Fibroblast of skin of back (primary cell): Measurements from ENCODE around the gene SETD1B. TPM values are rescaled to one million over a fixed set of nuclear protein-coding genes. Genes with fewer than 3 reads are reported as not detected.
"Not testable (repeated sequence)": the region's sequence is repeated elsewhere in the genome, so short reads cannot be mapped to it uniquely, and the experiment has no call there.

Experiments used
- DNase-seq: peaks from one replicate; pipeline ENCODE4 v3.0.0-alpha.2; 2013
- polyA plus RNA-seq, 2 experiments: library from polyadenylated mRNA; unstranded; fragments of 120-200 nt; gene quantifications; one replicate each; pipeline ENCODE4 v1.2.1, GENCODE V29; 2013; ENCODE audit not compliant: insufficient read length in 2 of 2

The SETD1B gene
- polyA plus RNA-seq (2013, experiment 1 of 2; ENCODE audit: insufficient read length) = 12.3 TPM
- 8.2 TPM for polyA plus RNA-seq (2013, experiment 2 of 2; ENCODE audit: insufficient read length)

GRCh38 chr12:121803861-121804416, at the start of gene SETD1B:
TSS of gene SETD1B (plus strand) at chr12:121804009. CDS start at chr12:121804738, 729 bp downstream.
- peak; percentile 69 for DNase-seq

GRCh38 chr12:121754836-121755235, 49.0 kb upstream of the SETD1B start:
- DNase-seq = no peak

GRCh38 chr12:121755591-121755990, 48.2 kb upstream of the SETD1B start:
- no peak for DNase-seq

DNA sequence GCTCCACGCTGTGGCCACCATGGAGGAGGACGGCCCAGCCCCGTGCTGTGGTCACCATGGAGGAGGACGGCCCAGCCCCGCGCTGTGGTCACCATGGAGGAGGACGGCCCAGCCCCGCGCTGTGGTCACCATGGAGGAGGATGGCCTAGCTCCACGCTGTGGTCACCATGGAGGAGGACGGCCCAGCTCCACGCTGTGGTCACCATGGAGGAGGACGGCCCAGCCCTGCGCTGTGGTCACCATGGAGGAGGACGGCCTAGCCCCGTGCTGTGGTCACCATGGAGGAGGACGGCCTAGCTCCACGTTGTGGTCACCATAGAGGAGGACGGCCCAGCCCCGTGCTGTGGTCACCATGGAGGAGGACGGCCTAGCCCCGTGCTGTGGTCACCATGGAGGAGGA, 45.3 kb upstream of the SETD1B start:
- not testable (repeated sequence) for DNase-seq

DNA sequence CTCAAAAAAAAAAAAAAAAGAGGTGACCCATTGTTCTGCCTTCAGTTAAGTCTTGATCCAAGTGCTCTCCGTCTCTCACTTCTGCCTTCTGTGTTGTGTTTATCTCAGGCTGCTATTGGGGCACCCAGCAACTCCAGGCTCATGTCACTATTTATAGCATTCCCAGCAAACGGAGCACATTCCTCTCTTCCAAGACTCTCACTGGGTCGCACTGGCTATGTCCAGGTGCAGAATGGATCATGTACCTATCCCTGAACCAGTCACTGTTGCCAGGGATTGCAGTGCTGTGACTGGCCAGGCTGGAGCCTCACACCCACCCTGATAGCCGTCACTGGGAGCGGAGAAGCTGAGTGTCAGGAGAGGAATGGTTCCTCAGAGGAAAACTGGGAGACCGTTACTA, 41.5 kb upstream of the SETD1B start:
- DNase-seq = no peak

- DNase-seq = no peak
Measured at GRCh38 chr12:121764808-121765207, 39.0 kb upstream of the SETD1B start.

DNA sequence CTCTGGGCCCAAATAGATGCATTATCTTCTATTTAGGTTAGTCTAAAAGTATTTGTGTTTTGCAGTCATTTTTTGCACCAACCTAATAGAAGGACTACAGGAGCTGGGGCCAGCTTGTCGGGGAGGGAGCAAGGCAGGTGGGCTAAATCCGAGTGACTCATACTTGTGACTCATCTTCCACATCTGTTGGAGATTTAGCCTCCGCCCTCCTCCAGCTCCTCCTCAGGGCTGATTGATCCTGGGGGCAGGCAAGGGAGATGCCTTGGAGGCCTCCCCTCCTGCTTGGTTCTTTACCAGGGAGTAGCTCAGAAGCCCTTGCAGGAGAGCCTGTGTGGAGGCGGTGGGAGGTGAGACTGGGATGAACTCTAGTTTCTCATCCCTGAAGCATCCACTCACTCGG, 38.2 kb upstream of the SETD1B start:
- peak; percentile 80 for DNase-seq

DNA sequence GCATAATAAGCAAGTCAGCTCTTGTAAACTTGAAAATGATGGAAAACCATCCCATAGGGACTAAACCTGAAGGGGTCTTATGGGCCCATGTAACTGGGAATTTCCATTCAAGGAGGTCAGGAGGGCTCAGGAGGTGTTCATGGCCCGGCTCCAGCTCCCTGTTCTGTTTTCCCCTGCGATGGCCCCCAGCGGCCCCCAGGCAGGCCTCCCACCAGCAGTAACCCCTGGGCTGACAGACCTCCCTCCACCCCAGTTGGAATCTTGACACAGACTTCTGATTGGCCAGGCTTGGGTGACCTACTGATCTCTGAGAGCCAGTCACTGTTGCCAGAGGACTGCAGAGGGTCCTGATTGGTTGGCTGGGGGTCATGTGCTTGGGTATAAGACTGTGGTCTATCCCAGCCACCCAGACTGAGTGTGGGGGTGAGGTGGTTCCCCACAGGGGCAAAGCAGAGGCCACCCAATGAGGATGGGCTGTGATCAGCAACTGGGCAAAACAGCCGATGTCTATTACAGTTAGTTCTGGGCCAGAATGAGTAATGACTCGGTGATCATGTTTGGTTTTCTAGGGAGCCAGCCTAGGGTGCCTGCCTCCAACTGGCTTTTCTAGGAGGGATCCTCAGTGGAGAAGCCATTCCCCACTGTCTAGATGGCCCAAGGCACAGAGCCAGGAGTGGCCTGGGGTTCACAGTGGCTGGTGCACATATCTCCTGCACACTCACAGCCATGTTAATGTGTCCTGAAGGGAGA, 37.3 kb upstream of the SETD1B start:
- DNase-seq = no peak

- peak; percentile 75 for DNase-seq
Measured at GRCh38 chr12:121767525-121768016, 36.2 kb upstream of the SETD1B start.

DNA sequence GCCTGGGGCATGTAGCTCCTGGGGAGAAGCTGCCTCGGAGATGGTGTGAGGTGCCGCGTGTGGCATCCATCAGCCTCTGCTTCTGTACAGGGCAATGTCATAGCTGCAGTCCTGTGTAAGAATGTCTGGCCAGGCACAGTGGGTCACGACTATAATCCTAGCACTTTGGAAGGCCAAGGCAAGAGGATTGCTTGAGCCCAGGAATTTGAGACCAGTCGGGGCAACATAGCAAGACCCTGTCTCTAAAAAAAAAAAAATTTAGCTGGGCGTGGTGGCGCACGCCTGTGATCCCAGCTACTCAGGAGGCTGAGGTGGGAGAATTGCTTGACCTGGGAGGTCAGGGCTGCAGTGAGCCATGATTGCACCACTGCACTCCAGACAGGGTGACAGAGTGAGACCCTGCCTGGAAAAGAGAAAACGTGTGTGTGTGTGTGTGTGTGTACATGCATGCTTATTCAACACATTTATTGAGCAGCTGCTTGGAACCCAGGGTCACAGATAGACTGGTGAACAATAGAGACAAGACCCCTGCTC, 34.4 kb upstream of the SETD1B start:
- no peak for DNase-seq

DNA sequence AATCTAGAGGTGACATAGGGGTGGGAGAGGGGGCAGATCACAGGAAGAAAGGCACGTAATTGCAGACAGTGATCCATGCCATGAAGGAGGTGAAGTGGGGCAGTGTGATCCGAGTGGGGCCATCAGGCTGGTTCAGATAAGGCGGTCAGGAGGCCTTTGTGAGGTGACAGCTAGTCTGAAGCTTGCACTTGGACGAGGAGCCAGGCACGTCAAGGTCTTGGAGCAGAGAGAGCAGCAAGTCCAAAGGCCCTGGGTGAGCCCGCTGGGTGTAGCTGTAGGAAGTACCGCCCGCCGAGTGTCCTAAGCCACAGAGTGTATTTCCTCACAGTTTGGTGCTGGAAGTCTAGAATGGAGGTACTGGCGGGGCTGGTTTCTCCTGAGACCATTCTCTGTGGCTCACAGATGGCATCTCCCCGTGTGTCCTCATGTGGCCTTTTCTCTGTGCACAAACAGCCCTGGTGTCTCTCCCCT, 33.9 kb upstream of the SETD1B start:
- no peak for DNase-seq

GRCh38 chr12:121770388-121770787, 33.4 kb upstream of the SETD1B start:
- DNase-seq = no peak

DNA sequence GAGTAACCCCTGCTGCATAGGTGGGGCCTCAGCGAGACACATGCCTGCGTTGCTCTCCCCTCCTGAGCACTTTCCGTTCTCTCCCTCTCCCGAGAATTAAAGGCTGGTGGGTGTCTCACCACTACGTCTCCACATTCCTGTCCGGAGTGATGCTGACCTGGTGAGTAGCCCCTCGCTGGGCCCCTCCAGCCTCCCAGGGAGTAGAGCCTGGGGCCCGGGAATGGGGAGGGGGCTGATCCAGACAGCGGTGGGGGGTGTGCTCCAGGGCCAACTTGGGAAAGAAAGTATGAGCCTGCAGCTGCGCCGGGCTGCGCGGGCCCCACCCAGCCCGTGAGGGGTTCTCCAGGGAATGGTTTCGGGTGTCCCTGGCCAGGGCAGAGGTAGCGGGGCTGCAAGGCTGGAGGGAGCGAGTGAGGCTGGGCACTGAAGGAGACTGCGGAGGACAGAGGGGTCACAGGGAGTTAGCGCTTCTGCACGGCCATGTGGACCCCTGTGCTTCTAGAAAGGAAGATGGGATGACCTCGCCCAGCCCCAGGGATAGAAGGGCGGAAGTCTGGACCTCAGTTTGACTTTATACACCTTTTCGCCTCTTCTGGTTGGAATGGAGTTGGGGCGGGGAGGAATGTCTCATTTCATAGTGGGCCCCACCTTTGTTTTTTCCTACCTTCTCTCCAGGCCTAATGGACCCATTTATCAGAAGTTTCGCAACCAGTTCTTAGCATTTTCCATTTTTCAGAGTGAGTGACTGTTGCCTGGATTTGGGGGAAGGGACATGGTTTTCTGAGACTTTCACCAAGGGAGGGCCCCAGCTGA, 32.8 kb upstream of the SETD1B start:
- no peak for DNase-seq

DNA sequence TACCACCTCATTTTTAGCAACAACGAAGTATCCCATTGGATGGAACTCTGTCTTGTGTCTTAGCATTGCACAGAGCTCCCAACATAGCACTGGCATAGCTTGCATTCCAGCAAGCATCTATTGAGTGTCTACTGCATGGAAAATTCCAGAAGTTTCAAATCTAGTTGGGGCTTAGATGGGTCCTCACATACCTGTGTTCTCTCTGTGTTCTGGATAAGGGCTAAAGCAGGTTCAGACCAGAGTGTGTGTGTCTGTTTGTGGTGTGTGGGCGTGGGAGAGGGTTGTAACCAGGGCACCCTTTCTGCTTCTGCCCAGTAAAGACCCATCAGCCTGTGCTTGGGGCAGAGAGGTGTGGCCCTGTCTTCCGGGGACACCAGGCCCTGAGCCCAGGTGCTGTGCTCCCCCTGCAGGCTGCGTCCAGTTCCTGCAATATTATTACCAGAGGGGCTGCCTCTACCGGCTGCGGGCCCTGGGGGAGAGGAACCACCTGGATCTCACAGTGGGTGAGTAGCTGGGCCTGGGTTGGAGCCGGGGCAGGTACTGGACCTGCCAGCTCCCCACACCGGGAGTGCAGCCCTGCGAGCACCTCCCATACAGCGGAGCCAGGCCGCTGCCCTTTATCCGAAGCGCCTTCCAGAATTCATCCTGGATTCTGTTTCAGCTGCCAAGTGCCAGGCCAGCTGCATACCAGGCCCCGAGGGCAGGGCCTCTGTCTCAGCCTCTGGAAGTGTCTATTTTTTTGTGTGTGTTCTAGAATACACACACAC, 30.6 kb upstream of the SETD1B start:
- peak; percentile 59 for DNase-seq

GRCh38 chr12:121774968-121775474, 28.8 kb upstream of the SETD1B start:
- no peak for DNase-seq

DNA sequence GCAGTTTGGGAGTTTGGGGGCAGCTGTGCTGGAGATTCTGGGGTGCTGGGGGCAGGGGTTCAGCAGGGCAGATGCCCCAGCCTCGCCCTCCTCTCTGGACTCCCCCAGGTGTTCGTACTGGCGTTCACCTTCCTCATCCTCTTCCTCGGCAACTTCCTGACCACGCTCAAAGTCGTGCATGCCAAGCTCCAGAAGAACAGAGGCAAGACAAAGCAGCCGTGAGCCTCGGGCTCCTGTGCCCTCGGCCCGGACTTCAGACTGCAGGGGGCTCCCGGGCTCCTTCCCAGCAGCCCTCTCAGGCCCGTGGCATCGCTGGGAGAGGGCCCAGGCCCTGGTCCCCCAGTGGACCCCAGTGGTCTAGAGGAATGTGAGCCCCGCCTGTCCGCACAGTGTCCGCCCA, 28.3 kb upstream of the SETD1B start:
- no peak for DNase-seq

DNA sequence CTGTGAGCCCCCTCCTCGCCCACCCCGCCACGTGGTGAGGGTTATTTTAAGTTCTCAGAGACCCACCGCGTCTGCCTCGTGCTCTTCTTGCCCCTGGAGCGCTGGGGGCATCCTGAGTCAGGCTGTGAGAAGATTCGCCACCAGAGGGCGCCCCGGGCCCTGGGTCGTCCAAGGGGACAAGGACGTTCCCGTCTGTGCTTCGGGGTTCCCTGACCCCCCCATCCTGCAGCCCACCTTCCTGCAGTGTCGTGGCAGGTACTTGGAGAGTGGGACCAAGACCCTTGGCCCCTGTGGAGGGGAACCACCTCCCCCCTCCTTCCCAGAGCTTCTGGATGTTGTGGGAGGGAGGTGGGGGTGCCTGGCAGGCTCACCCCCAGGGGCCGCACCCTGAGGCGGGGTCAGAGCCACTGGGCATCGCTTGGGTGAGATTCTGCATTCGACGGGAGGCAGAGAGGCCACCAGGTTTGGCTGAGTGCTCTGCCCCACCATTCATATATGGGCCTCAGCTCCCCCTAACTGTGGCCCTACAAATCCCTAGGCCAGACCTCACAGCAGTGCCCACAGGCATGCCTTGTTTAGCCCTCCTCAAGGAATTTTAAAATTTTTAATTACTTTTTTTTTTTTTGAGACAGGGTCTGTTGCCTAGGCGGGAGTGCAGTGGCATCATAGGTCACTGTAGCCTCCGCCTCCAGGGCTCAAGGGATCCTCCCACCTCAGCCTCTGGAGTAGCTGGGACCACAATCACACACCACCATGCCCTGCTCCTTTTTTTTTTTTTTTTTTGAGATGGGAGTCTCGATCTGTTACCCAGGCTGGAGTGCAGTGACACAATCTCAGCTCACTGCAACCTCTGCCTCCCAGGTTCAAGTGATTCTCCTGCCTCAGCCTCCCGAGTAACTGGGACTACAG, 27.4 kb upstream of the SETD1B start:
- DNase-seq = peak; percentile 50

GRCh38 chr12:121778567-121779421, 25.0 kb upstream of the SETD1B start:
- no peak for DNase-seq

GRCh38 chr12:121779422-121779895, 24.4 kb upstream of the SETD1B start:
- no peak for DNase-seq

DNA sequence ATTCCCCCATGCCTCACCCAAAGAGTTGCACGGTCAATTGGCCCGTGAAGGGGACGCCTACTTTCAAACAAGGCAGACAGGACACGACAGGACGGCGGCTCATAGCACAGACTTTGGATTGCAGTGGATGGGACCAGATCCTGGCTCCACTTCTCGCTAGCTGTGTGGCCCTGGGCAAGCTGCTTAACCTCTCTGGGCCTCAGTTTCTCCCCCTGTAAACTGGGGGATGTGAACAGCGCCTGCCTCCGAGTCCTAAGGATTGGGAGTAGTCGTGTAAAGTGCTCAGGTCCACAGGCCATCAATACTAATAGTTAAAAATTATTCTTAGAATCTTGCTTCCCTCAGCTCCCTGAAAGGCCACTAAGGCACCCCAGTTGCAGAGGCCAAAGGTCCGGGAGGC, 23.4 kb upstream of the SETD1B start:
- no peak for DNase-seq
